Mesenchymal stem cell (in vitro differentiated cells and primary cell): ENCODE results near the gene CCDC201. TPM values are rescaled to one million over a fixed set of nuclear protein-coding genes. Genes with fewer than 3 reads are reported as not detected.
A peak's percentile ranks its signal among the peaks of the same experiment; 100 is the strongest.

Source experiments
- DNase-seq: peaks from one replicate; pipeline ENCODE4 v3.0.0-alpha.2; 2013
- H2AFZ ChIP-seq: one replicate; pipeline ENCODE4 v1.6.1; 2013; ENCODE audit warnings: low read depth, mild to moderate bottlenecking, control low read depth, inconsistent platforms, low read length, moderate library complexity
- H2AK5ac ChIP-seq: 2 replicates; pipeline ENCODE4 v1.6.1; 2013; ENCODE audit warnings: low read length, moderate library complexity, mild to moderate bottlenecking, inconsistent platforms; ENCODE audit not compliant: severe bottlenecking
- H2BK120ac ChIP-seq: one replicate; pipeline ENCODE4 v1.6.1; 2013; ENCODE audit warnings: low read depth, mild to moderate bottlenecking, inconsistent platforms, low read length, moderate library complexity
- H2BK12ac ChIP-seq, 2 experiments: one replicate each; pipeline ENCODE4 v1.6.1; 2013; ENCODE audit warnings: inconsistent platforms in 2 of 2, low read length in 2 of 2, mild to moderate bottlenecking in 2 of 2, moderate library complexity in 2 of 2, control low read depth in 1 of 2
- H2BK15ac ChIP-seq: one replicate; pipeline ENCODE4 v1.6.1; 2013; ENCODE audit warnings: mild to moderate bottlenecking, low read depth, inconsistent platforms; ENCODE audit not compliant: poor library complexity, severe bottlenecking
- H2BK5ac ChIP-seq: 2 replicates; pipeline ENCODE4 v1.6.1; 2013; ENCODE audit warnings: low read depth, mild to moderate bottlenecking, low read length, control low read depth, inconsistent platforms; ENCODE audit not compliant: poor library complexity, severe bottlenecking
- H3K14ac ChIP-seq, 2 experiments: one replicate each; pipeline ENCODE4 v1.6.1; 2013; ENCODE audit warnings: inconsistent platforms in 2 of 2, low read length in 2 of 2, control low read depth in 1 of 2, mild to moderate bottlenecking in 1 of 2, moderate library complexity in 1 of 2
- H3K18ac ChIP-seq, 2 experiments: one replicate each; pipeline ENCODE4 v1.6.1; 2013; ENCODE audit warnings: inconsistent platforms in 2 of 2, low read length in 2 of 2, control low read depth in 1 of 2, low read depth in 1 of 2, mild to moderate bottlenecking in 1 of 2
- H3K23ac ChIP-seq, 2 experiments: one replicate each; pipeline ENCODE4 v1.6.1; 2013; ENCODE audit warnings: inconsistent platforms in 2 of 2, low read length in 2 of 2, mild to moderate bottlenecking in 2 of 2, moderate library complexity in 2 of 2, control low read depth in 1 of 2
- H3K27ac ChIP-seq: 2 replicates; pipeline ENCODE4 v1.5.1; 2013; ENCODE audit warnings: mild to moderate bottlenecking, moderate library complexity, low read length, control low read depth, inconsistent platforms; ENCODE audit not compliant: poor library complexity, severe bottlenecking
- H3K27me3 ChIP-seq, 2 experiments: 2 replicates each; pipeline versions ENCODE4 v1.6.1 to v1.7.0; 2013; ENCODE audit warnings: low read length in 2 of 2, mild to moderate bottlenecking in 2 of 2, moderate library complexity in 2 of 2, control low read depth in 1 of 2, inconsistent platforms in 1 of 2; ENCODE audit not compliant: control insufficient read depth in 1 of 2, insufficient read depth in 1 of 2
- H3K36me3 ChIP-seq, 2 experiments: 2 replicates each; pipeline versions ENCODE4 v1.6.1 to v1.7.0; 2013; ENCODE audit warnings: low read length in 2 of 2, control low read depth in 1 of 2, inconsistent platforms in 1 of 2, low read depth in 1 of 2, mild to moderate bottlenecking in 1 of 2; ENCODE audit not compliant: insufficient read depth in 2 of 2, control insufficient read depth in 1 of 2
- H3K4ac ChIP-seq, 2 experiments: one replicate each; pipeline ENCODE4 v1.6.1; 2013; ENCODE audit warnings: inconsistent platforms in 2 of 2, low read length in 2 of 2, mild to moderate bottlenecking in 2 of 2, moderate library complexity in 2 of 2, control low read depth in 1 of 2, low read depth in 1 of 2
- H3K4me1 ChIP-seq: 2 replicates; pipeline ENCODE4 v1.6.1; 2013; ENCODE audit warnings: low read depth, low read length, control low read depth; ENCODE audit not compliant: control insufficient read depth, insufficient read depth
- H3K4me2 ChIP-seq: 2 replicates; pipeline ENCODE4 v1.6.1; 2013; ENCODE audit warnings: low read length, mild to moderate bottlenecking, inconsistent platforms; ENCODE audit not compliant: poor library complexity, severe bottlenecking
- H3K4me3 ChIP-seq, 2 experiments: 2 replicates each; pipeline versions ENCODE4 v1.5.1 to v1.7.0; 2013; ENCODE audit warnings: low read length in 2 of 2, mild to moderate bottlenecking in 2 of 2, control low read depth in 1 of 2, low read depth in 1 of 2; ENCODE audit not compliant: insufficient read depth in 1 of 2
- H3K79me1 ChIP-seq: replicated peaks from 2 replicates; pipeline ENCODE4 v1.6.1; 2013; ENCODE audit warnings: mild to moderate bottlenecking, control low read depth, low read length, inconsistent platforms; ENCODE audit not compliant: poor library complexity, severe bottlenecking
- H3K9ac ChIP-seq: 2 replicates; pipeline ENCODE4 v1.7.0; 2013; ENCODE audit warnings: mild to moderate bottlenecking, low read length, moderate library complexity
- H3K9me3 ChIP-seq: 2 replicates; pipeline ENCODE4 v1.7.0; 2013; ENCODE audit warnings: mild to moderate bottlenecking, low read length; ENCODE audit not compliant: control insufficient read depth
- H4K8ac ChIP-seq: one replicate; pipeline ENCODE4 v1.6.1; 2013; ENCODE audit warnings: inconsistent platforms, mild to moderate bottlenecking, low read length, moderate library complexity
- H4K91ac ChIP-seq: one replicate; pipeline ENCODE4 v1.6.1; 2013; ENCODE audit warnings: mild to moderate bottlenecking, low read length, inconsistent platforms
- WGBS: methylation state at CpG from one replicate; pipeline ENCODE4 v1.1.7; 2013; ENCODE audit warnings: mixed read lengths; 5-methylcytosine and 5-hydroxymethylcytosine counted together
- polyA plus RNA-seq, 2 experiments: library from polyadenylated mRNA; stranded (reverse); fragments of 200-250 nt; gene quantifications; one replicate each; pipeline ENCODE4 v1.2.3, GENCODE V29; 2013

Gene CCDC201, protein sequence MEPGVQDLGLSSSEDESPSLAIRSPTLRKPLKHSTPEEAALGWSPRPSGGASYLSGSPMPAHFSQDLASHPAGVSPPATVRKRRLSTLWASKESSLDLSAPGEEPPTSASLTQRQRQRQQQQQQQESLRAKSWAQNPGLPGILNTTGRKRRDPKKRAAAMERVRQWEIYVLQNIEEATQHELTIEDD
- not detected for polyA plus RNA-seq (2013, experiment 1 of 2)
- polyA plus RNA-seq (2013, experiment 2 of 2), result not detected

DNA sequence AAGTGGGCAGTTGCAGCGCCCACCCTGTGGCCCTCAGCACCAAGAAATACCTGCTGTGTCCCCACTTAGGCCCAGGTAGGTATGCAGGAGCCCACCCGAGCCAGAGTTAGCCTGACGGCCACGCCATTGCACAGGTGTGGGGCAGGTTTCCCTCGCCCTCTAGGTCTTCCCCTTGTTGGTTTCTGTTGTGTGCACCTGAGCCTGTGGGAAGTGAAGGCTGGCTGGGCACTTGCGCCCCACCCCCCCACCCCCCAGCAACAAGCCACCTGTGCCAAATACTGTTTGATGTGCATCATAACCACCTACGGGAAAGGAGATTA lies at the start of gene CCDC201:
Gene CCDC201, minus strand, starts transcription at position 48 of the 320 bp plus-strand sequence. CDS start 75 bp downstream, outside the sequence.
- Histone ChIP-seq H4K8ac (no peak within 1 kb of the TSS), H3K27me3 (no peaks in the 10 kb centered on the region), H3K36me3 (no peaks in the 10 kb centered on the region), H3K14ac (no peak within 1 kb of the TSS), H3K9ac (no peak within 1 kb of the TSS), H3K4ac (peak within 1 kb of the TSS in 1 of 2 experiments; percentile 17), H2AFZ (no peak within 1 kb of the TSS), H3K9me3 (no peaks in the 10 kb centered on the region), H2AK5ac (no peak within 1 kb of the TSS), H3K4me1 (peaks cover 3% of the 10 kb centered on the region), H3K23ac (no peak within 1 kb of the TSS), H3K4me3 (no peak within 1 kb of the TSS), H4K91ac (peak within 1 kb of the TSS; percentile 31), H2BK120ac (no peak within 1 kb of the TSS), H3K79me1 (no peaks in the 10 kb centered on the region), H2BK5ac (no peak within 1 kb of the TSS), H3K18ac (no peak within 1 kb of the TSS), H2BK15ac (peak within 1 kb of the TSS; percentile 16), H2BK12ac (peak within 1 kb of the TSS in 1 of 2 experiments; percentile 57), H3K27ac (no peak within 1 kb of the TSS), H3K4me2 (no peak within 1 kb of the TSS)
- DNase-seq, result no peak
- 94% methylated on average over 5 of the region's 7 CpGs for WGBS

DNA sequence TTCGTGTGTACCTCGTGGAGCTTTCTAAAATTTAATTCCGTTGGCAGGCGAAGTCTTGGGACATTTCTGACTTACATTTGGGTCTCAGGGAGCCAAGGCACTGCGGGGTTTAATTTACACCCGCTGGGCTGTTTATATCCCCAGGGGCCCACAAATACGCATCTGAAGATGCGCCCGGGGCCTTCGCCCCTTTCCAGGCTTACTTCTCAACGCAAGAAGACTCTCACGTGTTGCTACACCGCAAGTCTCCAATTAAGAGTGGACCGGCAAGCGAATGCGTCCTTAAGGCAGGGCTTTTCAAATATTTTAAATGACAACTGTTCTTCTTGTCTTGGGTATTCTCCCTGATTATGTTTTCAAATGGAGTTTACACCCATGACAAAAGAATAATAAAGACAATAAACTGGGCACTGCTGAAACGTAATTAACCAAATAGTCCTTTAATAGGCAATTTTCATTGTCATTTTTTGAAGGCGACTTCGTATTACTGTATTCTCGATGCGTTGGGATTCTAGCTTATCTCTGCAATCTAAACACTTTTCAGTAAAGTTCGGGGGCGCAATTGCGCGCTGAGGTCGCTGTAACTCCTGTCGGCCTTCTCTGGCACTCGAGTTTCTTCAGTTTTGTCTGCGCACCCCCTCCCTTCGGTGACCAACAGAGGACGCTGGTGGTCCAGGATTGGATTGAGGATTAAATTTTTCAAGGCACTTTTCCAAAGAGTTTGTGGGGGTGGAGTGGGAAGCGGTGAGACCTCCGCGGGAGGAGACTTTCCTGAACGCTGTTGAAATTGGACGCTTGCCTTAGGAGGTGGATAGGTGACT lies 49.0 kb upstream of the CCDC201 start:
- Histone ChIP-seq H2AK5ac (no peak overlapping the region), H4K91ac (peak overlapping the region; percentile 76), H3K14ac (no peak overlapping the region), H3K18ac (peak overlapping the region; percentile 37 to 44), H2BK5ac (no peak overlapping the region), H4K8ac (peak overlapping the region; percentile 61), H3K27me3 (peaks cover 19 to 23% of the 10 kb centered on the region in 2 experiments), H2BK120ac (no peak overlapping the region), H3K9ac (peak overlapping the region; percentile 64), H3K36me3 (peaks cover 3% of the 10 kb centered on the region in 2 experiments), H2AFZ (peak overlapping the region; percentile 36), H3K4me1 (peaks cover 27% of the 10 kb centered on the region), H3K9me3 (no peaks in the 10 kb centered on the region), H3K23ac (no peak overlapping the region), H2BK12ac (peak overlapping the region; percentile 26 to 81), H3K27ac (peak overlapping the region; percentile 3), H3K4me2 (peak overlapping the region; percentile 93), H3K4ac (peak overlapping the region; percentile 1 to 86), H3K79me1 (no peaks in the 10 kb centered on the region), H3K4me3 (peak overlapping the region; percentile 66 to 88), H2BK15ac (peak overlapping the region; percentile 44)
- WGBS, result 2% methylated on average over 27 of the region's 36 CpGs
- DNase-seq, result peak; percentile 84

DNA sequence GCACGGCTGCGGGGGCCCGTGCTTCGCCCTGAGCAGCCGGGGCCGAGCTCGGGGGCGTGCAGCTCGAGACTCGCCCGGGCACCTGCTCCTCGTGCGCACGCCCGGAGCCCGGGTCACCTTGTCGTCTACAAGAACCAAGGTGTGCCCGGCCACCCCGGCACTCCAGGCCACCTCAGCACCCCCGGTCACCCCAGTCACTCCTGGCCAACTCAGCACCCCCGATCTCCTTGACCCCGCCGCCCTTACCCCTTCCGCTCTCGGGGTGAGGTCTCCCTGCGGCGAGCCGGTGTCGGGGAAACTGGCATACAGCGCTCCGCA lies 48.5 kb upstream of the CCDC201 start:
- H3K27ac ChIP-seq, result no peak overlapping the region
- no peak for DNase-seq
- H3K14ac ChIP-seq, result no peak overlapping the region
- peaks cover 27% of the 10 kb centered on the region for H3K4me1 ChIP-seq
- H3K23ac ChIP-seq, result no peak overlapping the region
- no peak overlapping the region for H2AK5ac ChIP-seq
- H3K9me3 ChIP-seq, result no peaks in the 10 kb centered on the region
- H2BK120ac ChIP-seq, result no peak overlapping the region
- peak overlapping the region; percentile 61 for H4K8ac ChIP-seq
- peak overlapping the region; percentile 64 for H3K9ac ChIP-seq
- H3K36me3 ChIP-seq, result peaks cover 3 to 9% of the 10 kb centered on the region in 2 experiments
- H3K79me1 ChIP-seq, result no peaks in the 10 kb centered on the region
- peak overlapping the region; percentile 66 to 88 for H3K4me3 ChIP-seq
- peak overlapping the region; percentile 23 to 81 for H2BK12ac ChIP-seq
- no peak overlapping the region for H2AFZ ChIP-seq
- peak overlapping the region; percentile 37 to 44 for H3K18ac ChIP-seq
- H3K4ac ChIP-seq, result peak overlapping the region; percentile 1 to 86
- peak overlapping the region; percentile 93 for H3K4me2 ChIP-seq
- peaks cover 20 to 23% of the 10 kb centered on the region in 2 experiments for H3K27me3 ChIP-seq
- 1% methylated on average over 31 of the region's 31 CpGs for WGBS
- no peak overlapping the region for H2BK5ac ChIP-seq
- peak overlapping the region; percentile 76 for H4K91ac ChIP-seq
- peak overlapping the region; percentile 54 for H2BK15ac ChIP-seq
